ENCODE measurements around the gene DNM2.

DNM2 gene

GRCh38 chr19:10690341-10690781, 27.5 kb upstream of the DNM2 start:
- Histone ChIP-seq H3F3A (ENCODE audit: control insufficient read depth, insufficient read depth) (peaks cover 30% of the 10 kb centered on the region), H4K20me1 (ENCODE audit: control insufficient read depth, insufficient read depth, low read depth, low read length) (peaks cover 6% of the 10 kb centered on the region; the same call in 1 of the 2 replicates), H3K79me2 (ENCODE audit: control insufficient read depth, low read length) (peaks cover 14% of the 10 kb centered on the region; the same call in 1 of the 2 replicates), H3K27ac (ENCODE audit: low read depth, low read length) (no peak overlapping the region), H3K4me1 (ENCODE audit: control insufficient read depth, low read length) (peaks cover 2% of the 10 kb centered on the region; the same call in 1 of the 2 replicates), H3K36me3 (ENCODE audit: control insufficient read depth, low read length) (peaks cover 72% of the 10 kb centered on the region), H3K4me2 (ENCODE audit: low read length) (no peak overlapping the region), H3K9me3 (ENCODE audit: control insufficient read depth, insufficient read depth, low read length) (no peaks in the 10 kb centered on the region), H3K4me3 (ENCODE audit: low read length) (no peak overlapping the region), H3K9me2 (replicated peaks; ENCODE audit: control insufficient read depth, low read length) (no peaks in the 10 kb centered on the region), H3K27me3 (ENCODE audit: control insufficient read depth, low read length) (no peaks in the 10 kb centered on the region)
- TF ChIP-seq EZH2phosphoT487 (IDR thresholded peaks at IDR 0.05; ENCODE audit: borderline replicate concordance, low read length), result no peak
- TF ChIP-seq, protein P1, sequence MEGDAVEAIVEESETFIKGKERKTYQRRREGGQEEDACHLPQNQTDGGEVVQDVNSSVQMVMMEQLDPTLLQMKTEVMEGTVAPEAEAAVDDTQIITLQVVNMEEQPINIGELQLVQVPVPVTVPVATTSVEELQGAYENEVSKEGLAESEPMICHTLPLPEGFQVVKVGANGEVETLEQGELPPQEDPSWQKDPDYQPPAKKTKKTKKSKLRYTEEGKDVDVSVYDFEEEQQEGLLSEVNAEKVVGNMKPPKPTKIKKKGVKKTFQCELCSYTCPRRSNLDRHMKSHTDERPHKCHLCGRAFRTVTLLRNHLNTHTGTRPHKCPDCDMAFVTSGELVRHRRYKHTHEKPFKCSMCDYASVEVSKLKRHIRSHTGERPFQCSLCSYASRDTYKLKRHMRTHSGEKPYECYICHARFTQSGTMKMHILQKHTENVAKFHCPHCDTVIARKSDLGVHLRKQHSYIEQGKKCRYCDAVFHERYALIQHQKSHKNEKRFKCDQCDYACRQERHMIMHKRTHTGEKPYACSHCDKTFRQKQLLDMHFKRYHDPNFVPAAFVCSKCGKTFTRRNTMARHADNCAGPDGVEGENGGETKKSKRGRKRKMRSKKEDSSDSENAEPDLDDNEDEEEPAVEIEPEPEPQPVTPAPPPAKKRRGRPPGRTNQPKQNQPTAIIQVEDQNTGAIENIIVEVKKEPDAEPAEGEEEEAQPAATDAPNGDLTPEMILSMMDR (IDR thresholded peaks at IDR 0.05; ENCODE audit: low read depth, low read length, poor library complexity, severe bottlenecking), result no peak

GRCh38 chr19:10691178-10691881, 26.5 kb upstream of the DNM2 start:
- H3K27ac ChIP-seq (ENCODE audit: low read depth, low read length), result no peak overlapping the region
- peaks cover 6% of the 10 kb centered on the region; the same call in 1 of the 2 replicates for H4K20me1 ChIP-seq (ENCODE audit: control insufficient read depth, insufficient read depth, low read depth, low read length)
- no peaks in the 10 kb centered on the region for H3K9me3 ChIP-seq (ENCODE audit: control insufficient read depth, insufficient read depth, low read length)
- H3F3A ChIP-seq (ENCODE audit: control insufficient read depth, insufficient read depth), result peaks cover 30% of the 10 kb centered on the region
- H3K36me3 ChIP-seq (ENCODE audit: control insufficient read depth, low read length), result peaks cover 63% of the 10 kb centered on the region
- TF ChIP-seq, protein P1 (IDR thresholded peaks at IDR 0.05; ENCODE audit: low read depth, low read length, poor library complexity, severe bottlenecking), result no peak
- no peak for TF ChIP-seq EZH2phosphoT487 (IDR thresholded peaks at IDR 0.05; ENCODE audit: borderline replicate concordance, low read length)
- peaks cover 7% of the 10 kb centered on the region; the same call in 1 of the 2 replicates for H3K4me1 ChIP-seq (ENCODE audit: control insufficient read depth, low read length)
- no peak overlapping the region for H3K4me3 ChIP-seq (ENCODE audit: low read length)
- no peak overlapping the region for H3K4me2 ChIP-seq (ENCODE audit: low read length)
- H3K27me3 ChIP-seq (ENCODE audit: control insufficient read depth, low read length), result no peaks in the 10 kb centered on the region
- H3K9me2 ChIP-seq (replicated peaks; ENCODE audit: control insufficient read depth, low read length), result no peaks in the 10 kb centered on the region
- peaks cover 10% of the 10 kb centered on the region; the same call in 1 of the 2 replicates for H3K79me2 ChIP-seq (ENCODE audit: control insufficient read depth, low read length)

- peaks cover 4% of the 10 kb centered on the region; the same call in 1 of the 2 replicates for H3K79me2 ChIP-seq (ENCODE audit: control insufficient read depth, low read length)
- no peak overlapping the region for H3K27ac ChIP-seq (ENCODE audit: low read depth, low read length)
- H3K4me3 ChIP-seq (ENCODE audit: low read length), result no peak overlapping the region
- no peak overlapping the region for H3K4me2 ChIP-seq (ENCODE audit: low read length)
- no peaks in the 10 kb centered on the region for H3K9me3 ChIP-seq (ENCODE audit: control insufficient read depth, insufficient read depth, low read length)
- no peaks in the 10 kb centered on the region for H3K9me2 ChIP-seq (replicated peaks; ENCODE audit: control insufficient read depth, low read length)
- TF ChIP-seq EZH2phosphoT487 (IDR thresholded peaks at IDR 0.05; ENCODE audit: borderline replicate concordance, low read length), result no peak
- TF ChIP-seq, protein P1 (IDR thresholded peaks at IDR 0.05; ENCODE audit: low read depth, low read length, poor library complexity, severe bottlenecking), result no peak
- peaks cover 58% of the 10 kb centered on the region for H3K36me3 ChIP-seq (ENCODE audit: control insufficient read depth, low read length)
- no peaks in the 10 kb centered on the region for H3K27me3 ChIP-seq (ENCODE audit: control insufficient read depth, low read length)
- H4K20me1 ChIP-seq (ENCODE audit: control insufficient read depth, insufficient read depth, low read depth, low read length), result peaks cover 6% of the 10 kb centered on the region; the same call in 1 of the 2 replicates
- H3K4me1 ChIP-seq (ENCODE audit: control insufficient read depth, low read length), result peaks cover 7% of the 10 kb centered on the region; the same call in 1 of the 2 replicates
- peaks cover 30% of the 10 kb centered on the region for H3F3A ChIP-seq (ENCODE audit: control insufficient read depth, insufficient read depth)
These were observed 26.0 kb upstream of the DNM2 start for GRCh38 chr19:10691883-10692282.
